GM12891 (cell line): Measurements from ENCODE around the gene CACNA1H.
"Not testable (repeated sequence)": the region's sequence is repeated elsewhere in the genome, so short reads cannot be mapped to it uniquely, and the experiment has no call there.

Source experiments
- DNase-seq: peaks from one replicate; pipeline ENCODE4 v3.0.0; 2011; ENCODE audit warnings: low spot score; ENCODE audit not compliant: insufficient read length
- FAIRE-seq: peaks from 2 replicates; lab custom pipeline; 2011; peaks lifted over from hg19 to GRCh38; lab: Jason Lieb, UNC
- PAX5 ChIP-seq: IDR thresholded peaks from 2 replicates; pipeline ENCODE4 v1.6.1; 2011; ENCODE audit warnings: low read length, moderate library complexity, mild to moderate bottlenecking; ENCODE audit not compliant: insufficient read depth, severe bottlenecking
- POLR2A ChIP-seq: IDR thresholded peaks from 2 replicates; pipeline ENCODE4 v1.6.1; 2011; ENCODE audit warnings: low read depth, low read length, control low read depth
- POLR2AphosphoS5 ChIP-seq: IDR thresholded peaks from 2 replicates; pipeline ENCODE4 v1.6.1; 2011; ENCODE audit warnings: low read depth, low read length, control low read depth
- POU2F2 ChIP-seq: IDR thresholded peaks from 2 replicates; pipeline ENCODE4 v1.6.1; 2011; ENCODE audit warnings: low read depth, mild to moderate bottlenecking, control low read depth, low read length, moderate library complexity
- SPI1 ChIP-seq: IDR thresholded peaks from 2 replicates; pipeline ENCODE4 v1.6.1; 2011; ENCODE audit warnings: low read depth, low read length, control low read depth
- TAF1 ChIP-seq: IDR thresholded peaks from 2 replicates; pipeline ENCODE4 v1.6.1; 2011; ENCODE audit warnings: low read depth, low read length, control low read depth

Gene CACNA1H

DNA sequence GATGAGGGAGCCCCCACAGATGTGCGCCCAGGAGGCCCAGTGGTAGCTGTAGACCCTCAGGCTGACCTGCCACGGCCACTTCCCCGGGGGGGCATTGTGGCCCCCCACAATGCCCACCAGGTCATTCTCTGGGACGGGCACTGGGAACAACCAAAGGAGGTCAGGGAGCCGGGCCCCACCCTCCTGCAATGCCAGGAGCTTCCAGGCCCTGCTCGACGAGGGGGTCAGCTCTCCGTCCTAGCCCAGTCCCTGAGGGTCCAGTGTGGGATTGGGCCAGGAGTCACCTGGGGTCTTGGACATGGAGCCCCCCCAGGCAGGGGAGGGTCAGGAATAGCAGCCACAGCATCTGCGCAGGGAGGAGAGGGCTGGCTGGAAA is 109.9 kb downstream of the CACNA1H start:
- DNase-seq: no peak
- no peak for FAIRE-seq
- TF ChIP-seq TAF1 (no peak), POU2F2 (no peak), POLR2A (no peak), SPI1 (no peak), PAX5 (no peak), POLR2AphosphoS5 (no peak)

DNA sequence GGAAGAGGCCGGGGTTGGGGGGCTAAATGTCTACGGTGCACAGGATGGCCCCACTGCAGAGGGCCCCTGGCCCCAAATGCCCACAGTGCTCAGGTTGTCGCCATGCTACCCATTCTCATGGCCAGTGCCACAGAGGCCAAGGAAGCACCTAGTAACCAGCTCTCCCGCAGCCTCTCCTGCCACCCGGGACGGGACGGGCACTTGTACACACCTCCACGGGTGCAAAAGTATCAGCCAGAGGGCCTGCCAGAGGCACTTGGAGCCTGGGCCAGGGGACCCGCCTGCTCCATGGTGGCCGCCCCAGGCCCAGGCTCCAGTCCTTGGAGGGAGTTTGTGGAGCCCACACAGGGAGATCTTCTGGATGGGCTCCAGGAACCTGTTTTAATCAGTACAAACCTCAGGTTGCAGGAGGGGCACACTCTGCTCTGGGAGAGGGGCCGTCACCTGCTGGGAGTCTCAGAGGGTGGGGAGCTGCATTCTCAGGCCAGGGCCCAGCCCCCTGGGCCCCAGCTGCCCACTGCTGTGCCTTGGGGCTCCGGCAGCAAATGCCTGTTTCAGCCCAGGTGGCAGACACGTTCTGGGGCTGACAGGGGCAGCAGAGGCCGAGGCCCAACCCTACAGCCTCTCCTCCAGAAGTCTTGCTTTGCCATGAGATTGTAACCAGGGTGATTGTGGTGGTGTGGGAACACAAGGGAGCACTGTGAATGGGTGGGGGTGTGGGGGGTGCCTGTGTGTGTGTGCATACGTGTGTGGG is 110.9 kb downstream of the CACNA1H start:
- DNase-seq (no peak), FAIRE-seq (no peak)
- TF ChIP-seq SPI1: no peak
- no peak for TF ChIP-seq PAX5
- no peak for TF ChIP-seq TAF1
- no peak for TF ChIP-seq POU2F2
- TF ChIP-seq POLR2AphosphoS5: no peak
- no peak for TF ChIP-seq POLR2A

DNA sequence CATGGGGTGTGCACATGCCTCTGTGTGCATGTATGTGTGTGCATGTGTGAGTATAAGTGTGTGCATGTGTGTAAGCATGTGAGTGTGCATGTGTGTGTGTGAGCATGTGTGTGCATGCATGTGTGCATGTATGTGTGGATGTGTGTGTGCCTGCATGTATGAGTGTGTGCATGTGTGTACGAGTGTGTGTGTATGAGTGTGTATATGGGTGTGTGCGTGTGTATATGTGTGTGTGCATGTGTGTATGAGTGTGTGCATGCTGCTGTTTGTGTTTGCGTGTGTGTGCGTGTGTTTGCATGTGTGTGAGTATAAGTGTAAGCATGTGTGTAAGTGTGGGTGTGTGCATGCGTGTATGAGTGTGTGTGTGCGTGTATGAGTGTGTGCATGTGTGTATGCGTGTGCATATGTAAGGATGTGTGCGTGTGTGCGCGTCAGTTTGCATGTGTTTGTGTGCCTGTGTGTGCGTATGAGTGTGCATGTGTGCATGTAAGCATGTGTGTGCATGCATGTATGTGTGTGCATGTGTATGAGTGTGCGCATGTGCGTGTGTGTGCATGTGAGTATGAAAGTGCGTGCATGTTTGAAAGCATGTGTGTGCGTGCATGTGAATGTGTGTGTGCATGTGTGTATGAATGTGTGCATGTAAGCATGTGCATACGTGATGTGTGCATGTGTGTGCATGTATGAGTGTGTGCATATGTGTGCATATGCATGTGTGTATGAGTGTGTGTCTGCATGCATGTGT is 111.6 kb downstream of the CACNA1H start:
- FAIRE-seq: peak; percentile 66
- no peak for DNase-seq
- TF ChIP-seq POLR2AphosphoS5: no peak
- no peak for TF ChIP-seq PAX5
- no peak for TF ChIP-seq POU2F2
- no peak for TF ChIP-seq POLR2A
- TF ChIP-seq SPI1: no peak
- no peak for TF ChIP-seq TAF1

DNA sequence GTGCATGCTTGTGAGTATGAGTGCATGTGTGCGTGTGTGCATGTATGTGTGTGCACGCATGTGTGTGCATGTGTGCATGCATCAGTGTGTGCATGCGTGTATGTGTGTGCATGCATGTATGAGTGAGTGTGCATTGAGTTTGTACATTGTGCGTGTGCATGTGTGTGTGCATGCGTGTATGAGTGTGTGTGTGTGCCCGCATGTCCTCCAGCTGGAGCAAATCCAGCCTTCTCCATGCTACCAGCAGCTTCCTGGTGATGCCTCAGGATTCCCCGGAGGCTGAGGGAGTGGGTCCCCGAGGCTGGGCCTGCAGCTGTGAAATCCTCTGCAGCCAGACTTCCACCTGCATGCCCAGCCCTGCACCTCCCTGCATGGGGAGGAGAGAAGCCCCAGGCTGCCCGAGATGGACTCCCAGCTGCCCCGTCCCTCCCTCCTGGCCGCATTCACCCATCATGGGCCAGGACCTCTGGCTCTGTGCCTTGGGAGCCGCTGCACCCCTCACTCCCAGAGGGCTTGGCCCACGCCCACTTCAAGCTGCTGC is 112.3 kb downstream of the CACNA1H start:
- no peak for FAIRE-seq
- DNase-seq: no peak
- TF ChIP-seq SPI1 (no peak), POLR2A (no peak), PAX5 (no peak), TAF1 (no peak), POLR2AphosphoS5 (no peak), POU2F2 (no peak)

GRCh38 chr16:1265826-1266225 is 112.9 kb downstream of the CACNA1H start:
- no peak for TF ChIP-seq PAX5
- no peak for TF ChIP-seq POU2F2
- TF ChIP-seq POLR2A: no peak
- TF ChIP-seq POLR2AphosphoS5: no peak
- no peak for TF ChIP-seq TAF1
- DNase-seq (no peak), FAIRE-seq (no peak)

DNA sequence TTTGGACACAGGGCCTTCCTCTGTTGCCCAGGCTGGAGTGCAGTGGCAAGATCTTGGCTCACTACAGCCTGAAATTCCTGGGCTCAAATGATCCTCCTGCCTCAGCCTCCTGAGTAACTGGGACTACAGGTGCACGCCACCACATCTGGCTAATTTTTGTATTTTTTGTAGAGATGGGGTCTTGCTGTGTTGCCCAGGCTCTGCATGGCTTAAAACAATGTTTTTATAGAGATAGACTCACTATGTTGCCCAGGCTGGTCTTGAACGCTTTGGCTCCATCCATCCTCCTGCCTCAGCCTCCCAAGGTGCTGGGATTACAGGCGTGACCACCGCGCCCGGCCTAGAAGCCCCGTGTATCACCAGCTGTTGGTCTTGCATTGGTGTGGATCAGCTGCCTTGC is 116.5 kb downstream of the CACNA1H start:
- FAIRE-seq, DNase-seq: not testable (repeated sequence)

DNA sequence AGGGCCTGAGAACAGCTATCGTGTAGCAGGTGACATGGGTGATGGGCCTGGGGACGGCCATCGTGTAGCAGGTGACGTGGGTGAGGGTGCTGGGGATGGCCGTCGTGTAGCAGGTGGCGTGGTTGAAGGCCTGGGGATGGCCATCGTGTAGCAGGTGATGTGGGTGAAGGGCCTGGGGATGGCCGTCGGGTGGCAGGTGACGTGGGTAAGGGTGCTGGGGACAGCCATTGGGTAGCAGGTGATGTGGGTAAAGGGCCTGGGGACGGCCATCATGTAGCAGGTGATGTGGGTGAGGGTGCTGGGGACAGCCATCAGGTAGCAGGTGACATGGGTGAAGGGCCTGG is 118.4 kb downstream of the CACNA1H start:
- TF ChIP-seq POU2F2: no peak
- no peak for TF ChIP-seq TAF1
- no peak for TF ChIP-seq POLR2AphosphoS5
- TF ChIP-seq POLR2A: no peak
- no peak for TF ChIP-seq SPI1
- no peak for TF ChIP-seq PAX5
- FAIRE-seq: no peak

More for the DNA sequence above, 118.4 kb downstream of the CACNA1H start:
- no peak for DNase-seq
